ACHN (cell line): ENCODE data around the gene RAB3A.
"Not testable (repeated sequence)": the region's sequence is repeated elsewhere in the genome, so short reads cannot be mapped to it uniquely, and the experiment has no call there.

Source experiments
- DNase-seq: peaks from one replicate; pipeline ENCODE4 v3.0.0-alpha.2; 2015
- in situ Hi-C: cut with HindIII; loops from 2 replicates; pipeline ENCODE4 v1.10.0; 2017; ENCODE audit warnings: low sequenced_read_pairs, low pct_ligation_motif_present, low pct_unique_long_range_greater_than_20kb

RAB3A gene

DNA sequence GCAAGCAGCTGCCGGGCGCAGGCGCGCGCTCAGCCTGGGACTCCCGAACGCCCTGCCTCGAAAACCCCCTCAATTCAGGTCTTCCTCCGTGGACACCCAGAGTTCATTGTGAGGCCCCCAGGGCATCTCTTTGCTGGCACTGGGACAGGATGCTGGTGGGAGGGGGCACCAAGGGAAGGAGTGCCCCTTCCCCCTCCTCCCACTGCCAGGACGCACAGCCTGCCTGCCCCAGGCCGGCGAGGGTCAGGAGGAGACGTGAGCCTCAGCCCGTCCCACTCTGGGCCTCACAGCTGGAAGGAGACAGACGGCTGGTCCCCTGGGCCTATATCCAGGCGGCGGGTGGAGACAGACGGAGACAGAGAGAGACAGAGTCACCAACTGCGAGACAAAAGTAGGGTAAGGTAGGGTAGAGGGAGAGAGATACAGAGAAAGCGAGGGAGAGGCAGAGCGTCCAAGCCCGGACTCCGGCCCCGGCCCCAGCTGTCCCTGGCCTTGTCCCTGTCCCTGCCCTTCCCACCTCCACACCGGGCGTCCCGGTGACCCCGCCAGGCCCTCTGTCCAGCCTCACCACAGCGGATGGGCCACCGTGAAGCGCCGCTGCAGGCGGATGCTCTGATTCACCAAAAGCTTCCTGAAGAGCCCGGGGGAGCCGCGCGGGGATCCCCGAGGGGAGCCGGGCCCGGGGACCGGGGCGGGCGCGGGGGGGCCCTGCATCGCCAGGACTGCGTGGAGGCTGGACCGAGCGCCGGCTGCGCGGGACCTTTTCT, 22.0 kb upstream of the RAB3A start, which contains the start of gene PDE4C:
Gene PDE4C (minus strand): TSS at position 737 of the 767 bp plus-strand sequence. CDS start 23 bp downstream, at position 714.
- in situ Hi-C loops = no loop called here
- no peak for DNase-seq

DNA sequence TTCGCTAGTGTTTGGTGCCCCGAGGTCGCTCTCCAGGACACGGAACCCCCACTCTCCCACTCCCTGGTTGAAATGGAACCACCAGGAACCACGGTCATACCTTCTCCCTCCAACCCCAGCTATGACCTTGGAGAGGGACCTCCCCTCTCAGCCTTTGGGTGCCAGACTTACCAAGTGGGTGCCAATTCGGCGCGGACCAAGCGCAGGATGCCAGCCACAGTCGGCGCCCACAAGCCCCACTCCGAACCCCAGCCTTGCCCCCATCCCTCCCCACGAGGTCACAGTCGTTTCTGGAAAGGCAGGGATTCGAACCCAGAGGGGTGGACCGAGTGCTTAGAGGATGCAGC, 21.5 kb upstream of the RAB3A start:
- in situ Hi-C loops = no loop called here
- DNase-seq = no peak

DNA sequence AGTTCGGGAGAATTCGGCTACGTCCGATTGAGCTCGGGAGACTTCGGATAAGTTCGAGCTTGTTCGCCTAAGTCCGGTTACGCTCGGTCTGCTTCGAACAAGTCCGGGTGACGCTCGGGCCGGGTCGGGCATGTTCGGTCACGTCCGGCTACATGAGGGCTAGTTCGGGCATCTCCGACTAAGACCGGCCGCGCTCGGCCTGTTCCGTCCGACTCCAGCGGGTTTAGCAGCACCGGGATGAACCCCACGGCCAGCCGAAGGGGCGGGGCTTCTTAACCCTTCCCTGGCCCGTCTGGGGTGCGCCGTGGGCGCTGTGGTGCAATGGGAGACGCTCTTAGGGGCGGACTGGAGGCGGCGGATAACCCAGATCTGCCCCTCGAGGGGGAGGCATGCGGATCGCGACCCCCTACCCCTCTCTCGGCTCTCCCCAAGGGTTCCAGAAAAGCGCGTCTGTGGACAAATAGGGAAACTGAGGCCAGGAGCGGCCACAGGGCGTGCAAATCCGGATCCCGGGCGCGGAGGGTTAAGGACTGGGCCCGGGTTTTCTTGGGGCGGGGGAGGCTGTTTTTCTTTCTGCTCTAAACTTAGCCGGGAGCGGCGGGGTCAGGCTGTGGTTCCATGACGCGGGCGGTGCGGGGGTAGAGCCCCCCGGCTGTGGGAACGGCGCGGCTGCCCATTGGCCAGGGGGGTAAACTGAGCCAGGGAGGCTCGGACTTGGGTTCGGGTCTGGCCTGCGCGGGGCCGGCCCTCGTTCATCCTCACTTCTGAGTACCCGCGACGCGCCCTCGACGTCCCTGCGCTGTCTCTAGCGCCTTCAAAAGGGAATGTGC, 20.9 kb upstream of the RAB3A start:
- DNase-seq = peak; percentile 97
- in situ Hi-C loops = no loop called here

DNA sequence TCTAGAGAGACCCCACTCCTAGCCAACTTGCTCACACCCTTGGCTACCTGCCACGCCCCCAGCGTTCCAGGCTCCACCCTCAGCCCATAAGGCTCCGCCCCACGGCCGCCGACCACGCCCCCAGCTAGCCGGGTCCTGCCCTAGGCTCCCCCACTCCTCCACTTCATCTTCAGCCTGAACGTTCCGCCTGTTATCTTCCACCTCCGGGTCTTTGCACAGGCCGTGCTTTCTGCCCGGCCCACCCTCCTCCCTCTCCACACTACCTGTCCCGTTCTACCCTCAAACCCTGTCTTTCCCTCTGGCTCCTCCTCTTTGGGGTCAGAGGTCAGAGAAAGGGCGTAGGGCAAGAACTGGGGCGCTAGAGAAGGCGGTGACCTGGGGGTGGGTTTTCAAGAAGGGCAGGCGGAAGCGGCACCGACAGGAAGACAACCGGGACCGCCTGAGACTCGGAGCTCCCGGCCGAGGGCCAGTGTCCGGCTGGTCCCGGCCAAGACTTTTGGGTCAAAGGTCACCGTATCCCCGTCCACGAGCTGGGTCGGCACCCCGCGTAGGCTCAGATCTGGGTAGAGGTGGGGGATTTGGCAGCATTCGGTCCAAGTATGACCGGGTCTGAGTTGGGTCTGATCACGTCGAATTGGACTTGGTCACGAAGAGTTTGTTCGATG, 20.1 kb upstream of the RAB3A start:
- in situ Hi-C loops = no loop called here
- DNase-seq = no peak

DNA sequence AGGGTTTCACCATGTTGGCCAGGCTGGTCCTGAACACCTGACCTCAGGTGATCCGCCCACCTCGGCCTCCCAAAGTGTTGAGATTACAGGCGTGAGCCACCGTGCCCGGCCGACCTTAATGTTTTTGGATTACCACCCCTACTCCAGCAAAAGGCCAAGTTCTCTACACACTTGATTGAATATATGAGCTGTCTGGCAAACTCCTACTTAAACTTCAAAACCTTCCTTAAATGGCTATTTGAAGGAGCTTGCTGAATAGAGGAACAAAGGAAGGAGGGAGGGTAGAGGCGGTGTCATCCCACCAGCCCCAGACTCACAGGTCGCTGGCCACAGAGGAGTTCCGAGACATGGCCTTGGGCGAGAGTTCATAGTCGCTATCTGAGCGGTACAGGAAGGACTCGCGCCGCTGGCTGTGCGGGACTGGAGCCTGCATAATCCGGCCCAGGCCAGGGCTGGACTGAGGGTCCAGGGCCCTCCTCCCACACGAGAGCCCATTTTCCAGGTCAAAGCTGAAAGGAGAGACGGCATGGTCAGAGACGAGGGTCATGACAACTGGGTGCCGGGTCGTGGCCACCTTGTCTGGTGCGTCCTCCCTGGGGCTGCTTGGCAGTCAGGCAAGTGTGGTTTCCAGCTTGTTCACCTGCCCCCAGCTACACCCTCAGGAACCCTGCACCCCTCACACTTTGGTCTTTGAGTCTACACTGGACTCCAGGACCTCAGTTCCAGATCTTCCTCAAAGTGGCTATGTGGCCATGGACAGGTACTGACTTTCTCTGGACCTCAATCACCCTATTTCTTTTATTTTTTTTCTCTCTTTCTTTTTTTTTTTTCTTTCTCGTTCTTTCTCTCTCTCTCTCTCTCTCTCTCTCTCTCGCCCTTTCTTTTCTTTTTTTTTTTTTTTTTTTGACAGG, 18.2 kb upstream of the RAB3A start:
- in situ Hi-C loops = no loop called here
- DNase-seq = no peak

DNA sequence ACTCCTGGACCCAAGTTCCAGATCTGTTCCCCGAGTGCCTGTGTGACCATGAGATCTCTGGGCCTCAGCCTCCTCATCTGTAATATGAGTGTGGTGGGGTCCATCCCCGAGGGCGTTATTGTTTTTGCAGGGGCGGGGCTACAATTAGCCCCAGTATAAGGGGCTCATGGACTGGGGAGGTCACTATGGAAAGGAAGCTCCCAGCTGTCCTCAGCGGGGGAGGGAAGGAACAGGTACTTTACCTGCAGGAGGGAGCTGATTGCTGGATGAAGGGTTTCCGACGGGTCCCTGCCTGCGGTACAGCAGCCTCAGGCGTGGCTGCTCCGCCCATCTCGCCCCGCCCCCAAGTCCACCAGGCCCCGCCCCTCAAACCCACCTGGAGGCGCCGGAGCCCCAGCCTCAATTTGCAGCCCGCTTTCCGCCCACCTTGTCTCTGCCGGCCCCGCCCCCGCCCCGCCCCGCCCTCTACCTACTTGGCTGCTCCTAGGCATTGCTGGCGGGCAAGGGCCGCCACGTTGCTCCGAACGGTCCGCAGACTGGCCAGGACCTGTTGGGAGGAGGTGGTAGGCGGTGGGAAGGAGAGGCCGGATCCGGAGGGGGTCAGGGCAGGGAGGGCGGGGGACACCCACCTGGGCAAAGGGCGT, 16.9 kb upstream of the RAB3A start:
- no peak for DNase-seq
- in situ Hi-C loops = no loop called here

DNA sequence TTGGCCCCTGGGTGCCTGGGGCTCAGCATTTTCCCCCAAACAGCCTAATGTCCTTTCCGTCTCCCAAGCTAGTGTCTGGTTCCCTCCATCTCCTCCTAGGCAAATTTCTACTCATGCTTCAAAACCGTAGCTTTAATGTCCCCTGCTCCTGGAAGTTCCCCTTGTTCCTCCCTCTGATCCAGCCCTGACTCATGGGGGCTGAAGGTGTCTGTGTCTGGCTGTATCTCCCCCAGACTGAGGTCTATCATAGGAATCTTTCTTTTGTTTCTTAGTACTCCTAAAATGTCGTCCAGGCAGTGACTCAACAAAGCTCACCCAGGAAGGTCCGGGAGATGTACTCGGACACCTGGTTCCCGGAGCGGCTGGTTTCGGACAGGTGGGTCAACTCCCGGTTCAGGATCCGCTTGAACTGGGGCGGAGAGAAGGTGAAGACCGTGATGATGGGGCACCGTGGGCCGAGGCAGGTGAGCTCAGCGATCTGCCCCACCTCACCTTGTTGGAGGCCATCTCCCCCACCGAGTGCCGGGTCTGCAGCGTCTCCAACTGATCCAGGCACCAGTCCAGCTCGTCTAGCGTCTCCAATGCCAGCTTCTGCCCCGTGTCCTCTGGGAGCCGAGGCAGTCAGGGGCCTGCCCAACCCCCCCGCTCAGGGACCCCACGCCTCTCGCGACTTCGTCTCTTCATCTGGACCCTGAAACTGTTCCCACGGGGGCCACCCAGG, 16.2 kb upstream of the RAB3A start:
- no peak for DNase-seq
- in situ Hi-C loops = no loop called here

DNA sequence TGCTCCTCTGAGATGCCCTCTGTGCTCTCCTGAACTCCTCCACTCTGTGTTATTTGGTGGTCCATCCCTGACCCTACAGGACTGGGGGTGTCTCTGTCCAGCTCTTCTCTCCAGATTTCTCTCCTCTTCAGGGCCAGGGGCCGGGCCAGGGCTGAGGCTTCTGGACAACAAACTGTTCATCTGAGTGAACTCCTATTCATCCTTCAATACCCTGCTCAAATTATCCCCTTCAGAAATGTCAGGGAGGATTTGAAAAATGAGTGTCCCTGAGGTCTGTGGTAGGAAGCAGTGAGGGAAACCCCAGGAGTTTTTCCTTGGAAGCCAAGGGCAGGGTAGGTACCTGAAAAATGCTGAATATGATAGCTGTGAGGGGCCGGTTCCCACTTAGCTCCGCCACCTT, 14.8 kb upstream of the RAB3A start:
- no peak for DNase-seq
- in situ Hi-C loops = no loop called here

DNA sequence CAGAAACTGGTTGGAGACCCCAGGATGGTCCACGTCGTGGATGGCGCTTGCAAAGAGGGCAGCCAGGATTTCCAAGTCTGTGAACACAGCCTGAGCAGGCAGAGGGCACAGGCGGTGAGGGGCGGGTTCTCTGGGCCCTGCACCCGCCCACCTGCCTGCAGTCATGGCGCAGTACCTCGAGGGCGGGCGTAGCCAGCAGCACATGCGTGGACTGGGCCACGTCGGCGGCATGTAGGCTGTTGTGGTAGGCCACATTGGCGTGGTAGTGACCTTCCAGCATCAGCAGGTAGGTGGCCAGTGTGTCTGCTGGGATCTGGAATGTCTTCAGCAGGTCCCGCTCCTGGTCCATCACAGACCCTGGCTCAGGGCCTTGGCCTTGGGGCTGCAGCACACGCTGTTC, 14.3 kb upstream of the RAB3A start:
- DNase-seq = no peak
- in situ Hi-C loops = no loop called here

DNA sequence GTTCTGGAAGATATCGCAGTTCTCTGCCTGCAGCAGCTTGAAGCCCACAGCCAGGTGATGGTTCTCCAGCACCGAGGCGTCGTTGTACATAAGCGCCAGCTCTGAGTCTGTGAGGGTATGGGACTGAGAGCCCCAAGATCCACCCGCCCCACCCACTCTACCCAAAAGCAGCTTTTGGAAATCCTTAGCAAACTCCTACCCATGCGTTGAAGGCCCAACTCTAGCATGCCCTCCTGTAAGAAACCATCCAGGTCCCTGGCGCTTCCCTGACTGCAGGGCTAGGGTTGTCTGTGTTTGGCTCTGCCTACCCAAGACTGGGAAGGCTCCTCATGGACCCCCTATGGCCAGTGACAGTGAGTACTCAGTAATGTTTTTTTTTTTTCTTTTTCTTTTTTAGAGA, 12.9 kb upstream of the RAB3A start:
- no peak for DNase-seq
- in situ Hi-C loops = no loop called here

DNA sequence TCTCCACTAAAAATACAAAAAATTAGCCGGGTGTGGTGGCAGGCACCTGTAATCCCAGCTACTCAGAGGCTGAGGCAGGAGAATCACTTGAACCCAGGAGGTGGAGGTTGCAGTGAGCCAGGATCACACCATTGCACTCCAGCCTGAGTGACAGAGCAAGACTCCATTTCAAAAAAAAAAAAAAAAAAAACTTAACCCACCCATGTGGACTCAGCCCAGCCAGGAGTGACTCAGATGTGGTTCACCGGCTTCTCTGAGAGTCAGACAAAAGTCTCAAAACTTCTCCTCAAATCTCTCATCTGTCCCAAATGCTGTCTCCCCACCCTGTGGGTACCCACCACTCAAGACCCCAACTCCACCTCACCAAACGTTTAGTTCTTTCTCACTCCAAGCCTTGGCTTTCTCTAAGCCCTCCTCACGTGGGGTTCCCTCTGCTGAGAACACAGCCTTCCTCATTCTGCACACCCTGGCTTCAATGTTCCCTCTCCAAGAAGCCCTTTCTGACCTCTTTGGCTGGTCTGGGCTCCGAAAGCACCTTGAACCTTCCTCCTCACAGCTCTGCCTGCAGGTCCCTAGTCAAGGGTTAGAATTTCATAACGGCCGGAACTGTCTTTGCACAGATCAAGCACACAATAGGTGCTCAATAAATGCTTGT, 11.1 kb upstream of the RAB3A start:
- DNase-seq = no peak

DNA sequence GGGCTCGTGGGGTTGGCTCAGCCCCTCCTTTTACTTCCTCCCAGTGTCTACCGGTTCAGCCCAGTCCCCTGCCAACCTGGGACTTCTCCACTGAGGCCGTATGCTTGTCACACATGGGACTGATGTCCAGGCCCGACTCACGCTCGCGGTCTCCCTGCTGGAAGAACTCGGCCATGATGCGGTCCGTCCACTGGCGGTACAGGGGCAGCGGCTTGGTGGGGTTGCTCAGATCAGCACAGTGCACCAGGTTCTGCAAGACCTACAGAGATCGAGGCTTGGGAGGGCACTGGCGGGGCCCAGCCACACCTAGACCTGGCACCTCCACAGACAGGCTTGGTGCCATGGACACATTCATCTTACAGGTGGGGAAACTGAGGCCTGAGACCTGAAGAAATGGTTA, 7.8 kb upstream of the RAB3A start:
- in situ Hi-C loops = no loop called here

More for the DNA sequence above, 11.1 kb upstream of the RAB3A start:
- in situ Hi-C loops = no loop called here

DNA sequence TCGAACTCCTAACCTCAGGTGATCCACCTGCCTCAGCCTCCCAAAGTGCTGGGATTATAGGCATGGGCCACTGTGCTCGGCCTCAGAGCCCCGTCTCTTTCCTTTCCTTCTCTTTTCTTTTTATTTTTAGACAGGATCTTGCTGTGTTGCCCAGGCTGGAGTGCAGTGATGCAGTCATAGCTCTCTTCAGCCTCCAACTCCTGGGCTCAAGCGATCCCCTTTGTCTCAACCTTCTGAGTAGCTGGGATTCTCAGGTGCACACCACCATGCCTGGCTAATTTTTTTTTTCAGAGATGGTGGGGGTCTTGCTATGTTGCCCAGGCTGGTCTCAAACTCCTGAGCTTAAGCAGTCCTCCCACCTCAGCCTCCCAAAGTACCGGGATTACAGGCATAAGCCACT, 6.1 kb upstream of the RAB3A start:
- in situ Hi-C loops = not testable (repeated sequence)

More for the DNA sequence above, 7.8 kb upstream of the RAB3A start:
- DNase-seq = no peak

DNA sequence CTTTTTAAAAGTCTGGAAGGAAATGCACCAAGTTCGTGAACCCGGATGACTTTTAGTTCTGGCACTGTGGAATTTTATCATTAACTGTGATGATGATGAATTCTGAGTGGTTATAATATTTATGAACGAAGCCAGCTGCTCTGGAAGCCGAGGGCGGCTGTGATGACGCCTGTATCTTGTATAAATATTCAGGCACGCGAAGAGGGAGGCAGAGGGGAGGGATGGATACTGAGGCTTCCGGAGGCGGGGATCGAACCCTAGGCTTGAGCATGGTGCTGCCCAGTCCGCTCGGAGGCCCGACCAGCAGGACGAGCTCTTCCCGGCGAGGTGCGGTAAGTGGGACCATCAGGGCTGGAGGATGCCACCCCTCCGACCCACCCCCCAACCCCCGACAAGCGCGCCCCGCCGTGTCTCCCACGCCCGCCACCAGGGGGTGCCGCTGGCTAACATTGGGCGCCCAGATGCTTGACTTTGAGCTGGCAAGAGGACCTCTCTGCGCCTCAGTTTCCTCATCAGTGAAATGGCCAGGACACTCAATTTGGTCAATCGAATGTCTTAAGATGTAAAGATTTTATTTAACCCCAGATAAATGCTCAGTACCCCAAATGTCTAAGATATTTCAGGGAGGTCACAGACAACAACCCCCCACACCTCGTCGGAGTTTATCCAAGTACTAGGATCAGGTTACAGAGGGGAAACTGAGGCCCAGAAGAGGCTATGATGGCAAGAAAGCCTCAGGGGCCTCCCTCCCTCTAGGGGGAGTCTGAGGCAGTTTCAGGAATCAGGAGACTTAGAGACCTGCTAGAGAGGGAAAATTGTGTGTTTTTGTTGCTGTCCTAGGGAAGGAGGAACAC, 4.5 kb upstream of the RAB3A start:
- DNase-seq = no peak
- in situ Hi-C loops = no loop called here

More for the DNA sequence above, 6.1 kb upstream of the RAB3A start:
- not testable (repeated sequence) for DNase-seq

DNA sequence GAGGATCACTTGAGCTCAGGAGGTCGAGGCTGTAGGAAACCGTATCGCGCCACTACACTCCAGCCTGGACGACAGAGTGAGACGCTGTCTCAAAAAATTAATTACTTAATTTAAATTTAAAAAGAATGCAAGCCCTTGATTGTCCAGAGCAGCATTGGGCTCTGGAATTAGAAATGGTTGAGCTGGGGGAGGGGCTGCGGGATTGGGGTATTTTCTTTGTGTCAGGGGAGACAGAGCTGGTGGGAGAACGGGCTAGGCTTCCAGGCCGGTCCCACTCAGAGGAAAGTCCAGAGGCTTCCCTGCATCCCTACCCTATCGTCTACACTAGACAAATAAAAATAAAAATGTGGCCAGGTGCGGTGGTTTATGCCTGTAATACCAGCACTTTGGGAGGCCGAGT, 2.2 kb upstream of the RAB3A start:
- in situ Hi-C loops = no loop called here
- no peak for DNase-seq
